Motor neuron (in vitro differentiated cells): ENCODE measurements around the gene ECSCR. TPM values are rescaled to one million over a fixed set of nuclear protein-coding genes. Genes with fewer than 3 reads are reported as not detected.
"Not testable (repeated sequence)": the region's sequence is repeated elsewhere in the genome, so short reads cannot be mapped to it uniquely, and the experiment has no call there.

ENCODE experiments used
- ATAC-seq, 8 experiments: fragments of 200-7000 bp; cut with Tn5 transposase; replicated peaks in 6 of 8; 2 replicates each; pipeline ENCODE4 v1.8.0; 2021; ENCODE audit warnings: mild to moderate bottlenecking in 8 of 8, moderate library complexity in 8 of 8
- H3K27ac ChIP-seq, 2 donors: fragments of 250-450 bp; sonication (Bioruptor Pico); 2 replicates each; pipeline ENCODE4 v1.9.0; 2021; ENCODE audit warnings: antibody characterized with exemption in 2 of 2, mild to moderate bottlenecking in 2 of 2, moderate library complexity in 1 of 2
- H3K4me1 ChIP-seq, 2 donors: fragments of 250-450 bp; sonication (Bioruptor Pico); replicated peaks in 1 of 2; 2 replicates each; pipeline ENCODE4 v1.6.1; 2021; ENCODE audit warnings: antibody characterized with exemption in 2 of 2, mild to moderate bottlenecking in 2 of 2, moderate library complexity in 1 of 2
- H3K4me3 ChIP-seq, 5 donors: fragments of 250-450 bp; sonication (Bioruptor Pico); 2 replicates each; pipeline ENCODE4 v1.9.0; 2021; ENCODE audit warnings: antibody characterized with exemption in 5 of 5, mild to moderate bottlenecking in 5 of 5, moderate library complexity in 4 of 5
- WGBS, 10 experiments: fragments of 450-650 bp; shearing (Covaris generic); methylation state at CpG; one replicate each; pipeline ENCODE4 v1.0.0; 2022; 5-methylcytosine and 5-hydroxymethylcytosine counted together
- in situ Hi-C, 9 experiments: fragments of 400-800 bp; cut with MboI; loops; one replicate each; pipeline ENCODE4 v1.15.0; 2021; ENCODE audit warnings: low sequenced_read_pairs in 9 of 9, low pct_unique_long_range_greater_than_20kb in 2 of 9; ENCODE audit not compliant: unreplicated experiment in 9 of 9
- total RNA-seq, 8 experiments: library from RNA; unstranded; fragments of 300-600 nt; gene quantifications; 2 replicates each; pipeline versions ENCODE4 v1.2.3 to v1.2.4, GENCODE V29; 2022

ECSCR gene
- total RNA-seq, 8 experiments from 2014 or later: 2.0 TPM; not detected in 7

GRCh38 chr5:139413153-139413552, 49.4 kb downstream of the ECSCR start:
- H3K27ac ChIP-seq: no peak overlapping the region
- in situ Hi-C loops: no loop called here
- no peak overlapping the region for H3K4me3 ChIP-seq
- ATAC-seq: no peak
- H3K4me1 ChIP-seq: peaks cover 14 to 21% of the 10 kb centered on the region in 2 donors
- WGBS, 10 experiments: 83 to 100% (median 96%) methylated on average over 1 to 6 of the region's 6 CpGs; no CpG with 5 or more reads in 5 of the 10 experiments

GRCh38 chr5:139410993-139411828, 51.3 kb downstream of the ECSCR start:
- ATAC-seq: peak in 5 of 8 experiments; percentile 9 to 92 (median 41)
- WGBS, 10 experiments: 1 to 100% (median 75%) methylated on average over 2 to 9 of the region's 17 CpGs; no CpG with 5 or more reads in 1 of the 10 experiments
- in situ Hi-C loops: no loop called here
- Histone ChIP-seq H3K4me3 (no peak overlapping the region), H3K27ac (peak overlapping the region in 1 of 2 donors; percentile 35), H3K4me1 (peaks cover 14 to 21% of the 10 kb centered on the region in 2 donors)

- H3K27ac ChIP-seq: no peak overlapping the region
- in situ Hi-C loops: no loop called here
- 24 to 100% (median 74%) methylated on average over 1 to 5 of the region's 6 CpGs; no CpG with 5 or more reads in 2 of the 10 experiments for WGBS, 10 experiments
- H3K4me3 ChIP-seq: no peak overlapping the region
- ATAC-seq: peak in 7 of 8 experiments; percentile 19 to 57 (median 47)
- H3K4me1 ChIP-seq: peaks cover 11 to 17% of the 10 kb centered on the region in 2 donors
These were observed 52.2 kb downstream of the ECSCR start for GRCh38 chr5:139410121-139410992.

GRCh38 chr5:139409116-139409515, 53.4 kb downstream of the ECSCR start:
- ATAC-seq, in situ Hi-C loops, H3K27ac ChIP-seq, H3K4me3 ChIP-seq: not testable (repeated sequence)
- WGBS, 10 experiments: 40 to 100% (median 95%) methylated on average over 1 to 3 of the region's 5 CpGs; no CpG with 5 or more reads in 4 of the 10 experiments
- peaks cover 6 to 17% of the 10 kb centered on the region in 2 donors for H3K4me1 ChIP-seq

GRCh38 chr5:139408191-139408590, 54.4 kb downstream of the ECSCR start:
- H3K4me3 ChIP-seq: no peak overlapping the region
- peaks cover 6 to 18% of the 10 kb centered on the region in 2 donors for H3K4me1 ChIP-seq
- ATAC-seq: no peak
- WGBS, 10 experiments: 76 to 100% (median 96%) methylated on average over 2 to 7 of the region's 7 CpGs; no CpG with 5 or more reads in 4 of the 10 experiments
- in situ Hi-C loops: no loop called here
- no peak overlapping the region for H3K27ac ChIP-seq

- ATAC-seq: no peak
- Histone ChIP-seq H3K27ac (no peak overlapping the region), H3K4me1 (peaks cover 6 to 21% of the 10 kb centered on the region in 2 donors), H3K4me3 (no peak overlapping the region)
- in situ Hi-C loops: no loop called here
These were observed 55.0 kb downstream of the ECSCR start for GRCh38 chr5:139407517-139407916.

- Histone ChIP-seq H3K27ac (no peak overlapping the region), H3K4me3 (no peak overlapping the region), H3K4me1 (peaks cover 6 to 21% of the 10 kb centered on the region in 2 donors)
- WGBS, 10 experiments: 70 to 100% (median 100%) methylated on average over 1 to 2 of the region's 2 CpGs; no CpG with 5 or more reads in 7 of the 10 experiments
- in situ Hi-C loops: no loop called here
- ATAC-seq: no peak
These were observed 55.6 kb downstream of the ECSCR start for GRCh38 chr5:139406963-139407362.

GRCh38 chr5:139404484-139404840, 58.1 kb downstream of the ECSCR start:
- WGBS, 10 experiments: 41 to 100% (median 68%) methylated on average over 1 to 5 of the region's 5 CpGs
- H3K4me3 ChIP-seq: peak overlapping the region; percentile 37 to 48 (median 43)
- in situ Hi-C loops: no loop called here
- ATAC-seq: no peak
- peaks cover 6 to 11% of the 10 kb centered on the region in 2 donors for H3K4me1 ChIP-seq
- H3K27ac ChIP-seq: peak overlapping the region; percentile 94 to 96

GRCh38 chr5:139403787-139404483, 58.6 kb downstream of the ECSCR start, which contains the start of gene SPATA24:
SPATA24 (minus strand) TSS chr5:139404089; CDS start chr5:139404060, 29 bp downstream.
- Histone ChIP-seq H3K4me3 (peak within 1 kb of the TSS; percentile 37 to 48 (median 43)), H3K4me1 (peaks cover 6 to 11% of the 10 kb centered on the region in 2 donors), H3K27ac (peak within 1 kb of the TSS; percentile 94 to 96)
- WGBS, 10 experiments: 0 to 5% (median 0%) methylated on average over 3 to 8 of the region's 41 CpGs; no CpG with 5 or more reads in 3 of the 10 experiments
- in situ Hi-C loops: no loop called here
- ATAC-seq: peak; percentile 93 to 95 (median 94)

GRCh38 chr5:139403418-139403786, 59.1 kb downstream of the ECSCR start:
- peak overlapping the region; percentile 94 to 96 for H3K27ac ChIP-seq
- H3K4me1 ChIP-seq: peaks cover 6 to 11% of the 10 kb centered on the region in 2 donors
- peak overlapping the region; percentile 37 to 48 (median 43) for H3K4me3 ChIP-seq
- in situ Hi-C loops: no loop called here
- WGBS, 10 experiments: 0 to 61% (median 14%) methylated on average over 1 to 7 of the region's 7 CpGs; no CpG with 5 or more reads in 3 of the 10 experiments
- peak in 6 of 8 experiments; percentile 2 to 7 (median 4) for ATAC-seq

- in situ Hi-C loops: no loop called here
- Histone ChIP-seq H3K27ac (no peak overlapping the region), H3K4me3 (no peak overlapping the region), H3K4me1 (peaks cover 6 to 11% of the 10 kb centered on the region in 2 donors)
- ATAC-seq: no peak
- 0 to 100% (median 70%) methylated on average over 1 to 5 of the region's 7 CpGs; no CpG with 5 or more reads in 5 of the 10 experiments for WGBS, 10 experiments
These were observed 59.9 kb downstream of the ECSCR start for GRCh38 chr5:139402561-139403158.

GRCh38 chr5:139401546-139401945, 61.0 kb downstream of the ECSCR start:
- no peak for ATAC-seq
- in situ Hi-C loops: no loop called here
- Histone ChIP-seq H3K4me1 (peaks cover 6 to 11% of the 10 kb centered on the region in 2 donors), H3K4me3 (no peak overlapping the region), H3K27ac (no peak overlapping the region)
- WGBS, 10 experiments: 76 to 100% (median 90%) methylated on average over 2 to 6 of the region's 10 CpGs; no CpG with 5 or more reads in 3 of the 10 experiments
